H1 (cell line): ENCODE results near the gene CBLB. TPM values are rescaled to one million over a fixed set of nuclear protein-coding genes. Genes with fewer than 3 reads are reported as not detected.

Source experiments
- CTCF ChIA-PET: fragments of 300-600 bp; sonication (Branson Sonifier 250); formaldehyde crosslinking; loops from one replicate; lab custom pipeline; 2021; ENCODE audit not compliant: partially characterized antibody; lab: Charles Lee
- POLR2A ChIA-PET: fragments of 300-600 bp; sonication (Branson Sonifier 250); formaldehyde crosslinking; loops from one replicate; lab custom pipeline; 2021; ENCODE audit warnings: inconsistent platforms; ENCODE audit not compliant: partially characterized antibody; lab: Charles Lee
- DNase-seq, 2 experiments: peaks; one replicate each; pipeline versions ENCODE4 v3.0.0 to v3.0.0-alpha.2; 2010 to 2022; ENCODE audit warnings: low spot score in 2 of 2, low read depth in 1 of 2, mixed read lengths in 1 of 2
- FAIRE-seq: peaks from 2 replicates; lab custom pipeline; 2011; peaks lifted over from hg19 to GRCh38; lab: Jason Lieb, UNC
- H2AFZ ChIP-seq: 2 replicates; pipeline ENCODE4 v1.8.1; 2012; ENCODE audit warnings: low read length, inconsistent platforms
- H2AK5ac ChIP-seq: 2 replicates; pipeline ENCODE4 v1.6.1; 2013; ENCODE audit warnings: low read depth, low read length
- H2BK120ac ChIP-seq: replicated peaks from 2 replicates; pipeline ENCODE3; 2013; ENCODE audit warnings: low read depth, low read length, inconsistent platforms
- H2BK12ac ChIP-seq: 2 replicates; pipeline ENCODE4 v1.6.1; 2013; ENCODE audit warnings: low read depth, low read length
- H2BK15ac ChIP-seq: 2 replicates; pipeline ENCODE4 v1.6.1; 2013; ENCODE audit warnings: low read length
- H2BK20ac ChIP-seq: 2 replicates; pipeline ENCODE4 v1.6.1; 2013; ENCODE audit warnings: low read length
- H2BK5ac ChIP-seq: 2 replicates; pipeline ENCODE4 v1.6.1; 2013; ENCODE audit warnings: low read depth, low read length
- H3K14ac ChIP-seq: 2 replicates; pipeline ENCODE4 v1.6.1; 2013; ENCODE audit warnings: inconsistent platforms; ENCODE audit not compliant: insufficient read length
- H3K18ac ChIP-seq: 2 replicates; pipeline ENCODE4 v1.6.1; 2013; ENCODE audit warnings: low read length; ENCODE audit errors: extremely low read depth
- H3K23ac ChIP-seq: 2 replicates; pipeline ENCODE4 v1.6.1; 2013; ENCODE audit warnings: inconsistent platforms; ENCODE audit not compliant: insufficient read length
- H3K23me2 ChIP-seq: 2 replicates; pipeline ENCODE4 v1.6.1; 2013; ENCODE audit warnings: low read depth, low read length
- H3K27ac ChIP-seq: 2 replicates; pipeline ENCODE4 v1.6.1; 2011; ENCODE audit warnings: low read depth, low read length, inconsistent platforms
- H3K27me3 ChIP-seq, 4 experiments: replicated peaks in 1 of 4; 1 replicate in 1 of 4; 2 replicates in 3 of 4; pipeline versions ENCODE4 v1.6.1 to v1.8.1; 2011 to 2013; ENCODE audit warnings: low read length in 3 of 4, mild to moderate bottlenecking in 3 of 4, inconsistent platforms in 2 of 4, mixed read lengths in 2 of 4, moderate library complexity in 1 of 4; ENCODE audit not compliant: control insufficient read depth in 3 of 4, insufficient read depth in 3 of 4; ENCODE audit errors: extremely low read depth in 1 of 4
- H3K36me3 ChIP-seq, 4 experiments: 2 replicates each; pipeline versions ENCODE4 v1.6.1 to v1.8.1; 2011 to 2013; ENCODE audit warnings: mild to moderate bottlenecking in 4 of 4, low read length in 3 of 4, moderate library complexity in 2 of 4, control low read depth in 1 of 4, inconsistent platforms in 1 of 4; ENCODE audit not compliant: insufficient read depth in 4 of 4, control insufficient read depth in 2 of 4
- H3K4ac ChIP-seq: replicated peaks from 2 replicates; pipeline ENCODE3; 2013; ENCODE audit warnings: low read length, low read depth, mixed read lengths, inconsistent platforms; ENCODE audit not compliant: insufficient read length
- H3K4me1 ChIP-seq, 4 experiments: replicated peaks in 1 of 4; 1 replicate in 1 of 4; 2 replicates in 3 of 4; pipeline versions ENCODE4 v1.6.1 to v1.8.1; 2011 to 2013; ENCODE audit warnings: low read length in 3 of 4, inconsistent platforms in 2 of 4, mixed read lengths in 1 of 4; ENCODE audit not compliant: insufficient read depth in 4 of 4, control insufficient read depth in 3 of 4
- H3K4me2 ChIP-seq, 2 experiments: 2 replicates each; pipeline versions ENCODE4 v1.6.1 to v1.8.1; 2011 to 2013; ENCODE audit warnings: low read depth in 2 of 2, low read length in 2 of 2, control low read depth in 1 of 2, inconsistent platforms in 1 of 2, mild to moderate bottlenecking in 1 of 2; ENCODE audit not compliant: insufficient read depth in 1 of 2
- H3K4me3 ChIP-seq, 4 experiments: fragments of 200-600, 300-600 bp in 1 of 4; sonication (generic), shearing (Covaris generic), sonication (Bioruptor Twin) in 1 of 4; 2 replicates each; pipeline versions ENCODE4 v1.5.1 to v1.8.1; 2011 to 2016; ENCODE audit warnings: low read length in 4 of 4, low read depth in 3 of 4, control low read depth in 2 of 4, inconsistent platforms in 2 of 4, mild to moderate bottlenecking in 2 of 4, mixed read lengths in 1 of 4, moderate library complexity in 1 of 4; ENCODE audit not compliant: insufficient read depth in 2 of 4; ENCODE audit errors: extremely low read depth in 1 of 4
- H3K56ac ChIP-seq: replicated peaks from 2 replicates; pipeline ENCODE3; 2013; ENCODE audit warnings: low read depth, mild to moderate bottlenecking, mixed read lengths, low read length, inconsistent platforms; ENCODE audit not compliant: insufficient read length
- H3K79me1 ChIP-seq: 2 replicates; pipeline ENCODE4 v1.6.1; 2013; ENCODE audit warnings: low read depth, low read length, control low read depth
- H3K79me2 ChIP-seq, 2 experiments: 2 replicates each; pipeline versions ENCODE4 v1.6.1 to v1.8.1; 2012 to 2013; ENCODE audit warnings: low read length in 2 of 2, mild to moderate bottlenecking in 2 of 2, inconsistent platforms in 1 of 2; ENCODE audit not compliant: insufficient read depth in 2 of 2, control insufficient read depth in 1 of 2
- H3K9ac ChIP-seq, 4 experiments: replicated peaks in 1 of 4; 1 replicate in 1 of 4; 2 replicates in 3 of 4; pipeline versions ENCODE4 v1.6.1 to v1.8.1; 2011 to 2013; ENCODE audit warnings: low read depth in 3 of 4, low read length in 3 of 4, control low read depth in 2 of 4, mild to moderate bottlenecking in 2 of 4, moderate library complexity in 2 of 4, inconsistent platforms in 1 of 4; ENCODE audit errors: extremely low read depth in 1 of 4
- H3K9me3 ChIP-seq, 2 experiments: 2 replicates each; pipeline versions ENCODE4 v1.6.1 to v1.8.1; 2012 to 2013; ENCODE audit warnings: mild to moderate bottlenecking in 2 of 2, moderate library complexity in 2 of 2, control low read depth in 1 of 2, inconsistent platforms in 1 of 2, low read depth in 1 of 2, low read length in 1 of 2, mixed read lengths in 1 of 2; ENCODE audit not compliant: insufficient read depth in 2 of 2
- H4K20me1 ChIP-seq, 2 experiments: replicated peaks in 1 of 2; 2 replicates each; pipeline versions ENCODE3 to v1.8.1; 2011 to 2013; ENCODE audit warnings: inconsistent platforms in 2 of 2, low read length in 2 of 2, mild to moderate bottlenecking in 1 of 2; ENCODE audit not compliant: insufficient read depth in 2 of 2, control insufficient read depth in 1 of 2
- H4K5ac ChIP-seq: 2 replicates; pipeline ENCODE4 v1.6.1; 2013; ENCODE audit warnings: low read length, low read depth, mixed read lengths, inconsistent platforms; ENCODE audit not compliant: insufficient read length
- H4K8ac ChIP-seq: 2 replicates; pipeline ENCODE4 v1.8.0; 2013; ENCODE audit warnings: mild to moderate bottlenecking, moderate library complexity, low read length, inconsistent platforms; ENCODE audit not compliant: insufficient read depth; ENCODE audit errors: extremely low read depth
- H4K91ac ChIP-seq: replicated peaks from 2 replicates; pipeline ENCODE3; 2013; ENCODE audit warnings: low read length, mixed read lengths, inconsistent platforms; ENCODE audit not compliant: insufficient read length
- CEBPB ChIP-seq: IDR thresholded peaks from 2 replicates; pipeline ENCODE4 v1.6.1; 2012; ENCODE audit warnings: low read depth, low read length
- CTCF ChIP-seq, 3 experiments: IDR thresholded peaks; 1 replicate in 2 of 3; 2 replicates in 1 of 3; pipeline versions ENCODE4 v1.5.1 to v1.6.1; 2011; ENCODE audit warnings: low read length in 3 of 3, mild to moderate bottlenecking in 3 of 3, inconsistent platforms in 2 of 3, low read depth in 1 of 3, moderate library complexity in 1 of 3; ENCODE audit not compliant: insufficient read depth in 1 of 3; ENCODE audit errors: control extremely low read depth in 1 of 3
- GABPA ChIP-seq: IDR thresholded peaks from 2 replicates; pipeline ENCODE4 v1.6.1; 2011; ENCODE audit warnings: mild to moderate bottlenecking, low read length, moderate library complexity, borderline replicate concordance; ENCODE audit not compliant: insufficient read depth
- KDM4A ChIP-seq: IDR thresholded peaks from one replicate; pipeline ENCODE4 v1.7.1; 2012; ENCODE audit warnings: low read depth, mild to moderate bottlenecking, moderate library complexity, low read length, inconsistent platforms; ENCODE audit not compliant: severe bottlenecking
- POU5F1 ChIP-seq: IDR thresholded peaks from 2 replicates; pipeline ENCODE4 v1.6.1; 2011; ENCODE audit warnings: low read depth, mild to moderate bottlenecking, low read length, moderate library complexity
- RAD21 ChIP-seq, 2 experiments: IDR thresholded peaks in 1 of 2; conservative IDR thresholded peaks in 1 of 2; 2 replicates each; pipeline ENCODE4 v1.6.1; 2011; ENCODE audit warnings: low read depth in 2 of 2, low read length in 2 of 2, improper control_type of control experiment in 1 of 2, inconsistent platforms in 1 of 2, mild to moderate bottlenecking in 1 of 2, moderate library complexity in 1 of 2
- RFX5 ChIP-seq: IDR thresholded peaks from 2 replicates; pipeline ENCODE4 v1.6.1; 2011; ENCODE audit warnings: low read depth, low read length, improper control_type of control experiment, borderline replicate concordance
- RNF2 ChIP-seq: fragments of 200-900, 300-1000 bp; sonication (generic); IDR thresholded peaks from 2 replicates; pipeline ENCODE4 v1.7.1; 2016; ENCODE audit warnings: borderline replicate concordance, low read depth, mild to moderate bottlenecking, antibody characterized with exemption, low read length; ENCODE audit not compliant: poor library complexity, severe bottlenecking; ENCODE audit errors: missing control alignments
- RXRA ChIP-seq: IDR thresholded peaks from 2 replicates; pipeline ENCODE4 v1.6.1; 2011; ENCODE audit warnings: low read depth, mild to moderate bottlenecking, low read length, moderate library complexity; ENCODE audit not compliant: insufficient read depth
- TBP ChIP-seq: IDR thresholded peaks from 2 replicates; pipeline ENCODE4 v1.6.1; 2011; ENCODE audit warnings: low read depth, low read length, improper control_type of control experiment
- YY1 ChIP-seq: IDR thresholded peaks from 2 replicates; pipeline ENCODE4 v1.6.1; 2011; ENCODE audit warnings: low read depth, mild to moderate bottlenecking, low read length
- WGBS, 2 experiments: shearing (Covaris generic) in 1 of 2; methylation state at CpG; one replicate each; pipeline versions ENCODE4 v1.1.6 to v1.1.7; 2013 to 2015; ENCODE audit warnings: low lambda C conversion rate in 2 of 2, mixed read lengths in 2 of 2, inconsistent platforms in 1 of 2, low coverage in 1 of 2, missing lambda C conversion rate in 1 of 2; ENCODE audit not compliant: insufficient replicate concordance in 2 of 2, insufficient coverage in 1 of 2, insufficient read length in 1 of 2; ENCODE audit errors: extremely low coverage in 1 of 2, missing lambda C conversion rate in 1 of 2; 5-methylcytosine and 5-hydroxymethylcytosine counted together
- polyA plus RNA-seq, 7 experiments: library from polyadenylated mRNA; depleted of rRNA in 3 of 7; stranded (reverse) in 5 of 7; unstranded in 2 of 7; fragments of >200 nt in 5 of 7; fragments of 200-250 nt in 2 of 7; gene quantifications; 1 replicate in 5 of 7; 2 replicates in 1 of 7; 4 replicates in 1 of 7; pipeline versions ENCODE4 v1.2.1 to v1.2.3, GENCODE V29; 2011 to 2013; ENCODE audit warnings: missing spikeins in 2 of 7, mixed read lengths in 2 of 7
- total RNA-seq: library from RNA; stranded (reverse); fragmentation: NEBNext Ultra II Directional; extraction: Animal tissue kit (Norgen Biotek cat#: 25700); gene quantifications from 2 replicates; pipeline ENCODE4 v1.2.1, GENCODE V29; 2021

The CBLB gene
- total and polyA plus RNA-seq, 2 of the 8 experiments (the other 6 are each of a cell fraction or from before 2014, with no cell fraction given), result 14.5 to 26.0 TPM

GRCh38 chr3:105805404-105805803 is 63.4 kb downstream of the CBLB start:
- H2AK5ac ChIP-seq, result no peak overlapping the region
- peaks cover 0 to 10% (median under 1%) of the 10 kb centered on the region in 4 experiments; a peak in 3 of 7 replicates for H3K4me1 ChIP-seq
- FAIRE-seq (no peak), DNase-seq (no peak)
- no peak overlapping the region for H3K4me3 ChIP-seq
- no peaks in the 10 kb centered on the region for H3K36me3 ChIP-seq
- WGBS, 2 experiments, result 87% methylated on average over 7 of the region's 7 CpGs; no CpG with 5 or more reads in 1 of the 2 experiments
- no peak overlapping the region for H2BK12ac ChIP-seq
- H3K23me2 ChIP-seq, result no peaks in the 10 kb centered on the region
- ChIA-PET CTCF (interaction anchor here (0.6 kb wide), 1 partner anchor 34 kb away, joined by 3 read pairs; no protein-coding TSS in a partner anchor), POLR2A (no interaction called here)
- H3K79me1 ChIP-seq, result no peaks in the 10 kb centered on the region
- H3K4ac ChIP-seq, result no peak overlapping the region
- H4K5ac ChIP-seq, result no peak overlapping the region
- H2BK120ac ChIP-seq, result no peak overlapping the region
- H3K9me3 ChIP-seq, result no peaks in the 10 kb centered on the region
- no peak overlapping the region for H4K91ac ChIP-seq
- H2BK20ac ChIP-seq, result no peak overlapping the region
- no peak overlapping the region for H3K23ac ChIP-seq
- no peak overlapping the region for H3K4me2 ChIP-seq
- no peak overlapping the region for H2BK15ac ChIP-seq
- no peak overlapping the region for H3K9ac ChIP-seq
- H3K18ac ChIP-seq, result no peak overlapping the region
- no peak overlapping the region for H3K14ac ChIP-seq
- no peak overlapping the region for H3K56ac ChIP-seq
- H3K27me3 ChIP-seq, result no peaks in the 10 kb centered on the region
- no peak overlapping the region for H2AFZ ChIP-seq
- no peaks in the 10 kb centered on the region for H4K20me1 ChIP-seq
- H4K8ac ChIP-seq, result no peak overlapping the region
- H3K79me2 ChIP-seq, result peaks cover 0 to 9% of the 10 kb centered on the region in 2 experiments; a peak in 1 of 4 replicates
- H2BK5ac ChIP-seq, result no peak overlapping the region
- H3K27ac ChIP-seq, result no peak overlapping the region
- TF ChIP-seq CEBPB (no peak), CTCF (IDR thresholded peaks at IDR 0.05; ENCODE audit: control extremely low read depth in 1 of 3, insufficient read depth in 1 of 3, low read depth in 1 of 3, low read length in 3 of 3) (no peak), POU5F1 (no peak), TBP (no peak), KDM4A (no peak), GABPA (no peak), RAD21 (IDR thresholded peaks at IDR 0.05 in 1 of 2, conservative IDR thresholded peaks at IDR 0.05 in 1 of 2; ENCODE audit: low read depth in 2 of 2, low read length in 2 of 2) (no peak), YY1 (no peak), RXRA (no peak), RFX5 (no peak), RNF2 (no peak)
